COLO668 (cell line): ENCODE results near the gene CTXND2.

Source experiments
- DNase-seq: peaks from one replicate; lab custom pipeline; 2025; ENCODE audit not compliant: unreplicated experiment; lab: John Stamatoyannopoulos, UW

CTXND2 gene

DNA sequence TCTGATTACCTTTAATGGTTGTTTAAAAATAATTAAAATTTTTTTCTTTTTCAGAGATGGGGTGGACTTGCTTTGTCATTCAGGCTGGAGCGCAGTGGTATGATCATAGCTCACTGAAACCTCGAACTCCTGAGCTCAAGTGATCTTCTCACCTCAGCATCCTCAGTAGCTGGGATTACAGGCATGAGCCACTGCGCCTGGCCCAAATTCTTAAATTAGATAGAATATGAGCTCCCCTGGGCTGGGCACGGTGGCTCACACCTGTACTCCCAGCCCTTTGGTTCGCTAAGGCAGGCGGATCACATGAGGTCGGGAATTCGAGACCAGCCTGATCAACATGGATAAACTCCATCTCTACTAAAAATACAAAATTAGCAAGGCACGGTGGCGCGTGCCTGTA, 70.7 kb downstream of the CTXND2 start:
- no peak for DNase-seq

DNA sequence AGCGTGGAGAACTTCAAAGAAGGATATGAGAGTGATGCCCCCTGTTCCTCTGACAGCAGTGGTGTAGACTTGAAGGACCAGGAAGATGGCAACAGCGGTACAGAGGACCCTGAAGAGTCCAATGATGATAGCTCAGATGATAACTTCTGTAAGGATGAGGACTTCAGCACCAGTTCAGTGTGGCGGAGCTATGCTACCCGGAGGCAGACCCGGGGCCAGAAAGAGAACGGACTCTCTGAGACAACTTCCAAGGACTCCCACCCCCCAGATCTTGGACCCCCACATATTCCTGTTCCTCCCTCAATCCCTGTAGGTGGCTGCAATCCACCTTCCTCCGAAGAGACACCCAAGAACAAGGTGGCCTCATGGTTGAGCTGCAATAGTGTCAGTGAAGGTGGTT, 73.7 kb downstream of the CTXND2 start:
- DNase-seq, result no peak

GRCh38 chr1:150961756-150962155, 74.8 kb downstream of the CTXND2 start:
- no peak for DNase-seq
